ENCODE data around the gene RAP2A.

The RAP2A gene

DNA sequence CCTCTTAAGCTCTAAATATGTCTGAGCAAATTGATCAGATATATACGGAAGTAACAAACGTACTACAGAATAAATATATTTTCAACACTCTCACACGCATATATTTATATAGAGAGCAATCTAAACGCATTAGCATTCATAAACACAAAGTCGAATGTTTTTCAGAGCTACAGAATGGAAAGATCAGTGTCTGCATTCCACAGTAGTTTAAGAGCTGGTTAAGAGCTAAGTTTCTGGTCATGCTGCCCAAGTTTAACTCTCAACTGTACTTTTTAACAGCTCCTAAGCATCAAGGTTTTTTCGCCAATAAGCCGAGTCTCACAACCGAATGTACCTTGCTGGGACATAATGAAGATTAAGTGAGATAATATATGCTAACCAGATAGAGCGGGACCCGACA, 36.7 kb upstream of the RAP2A start:
- H3K4me3 ChIP-seq (ENCODE audit: low read length) = no peak overlapping the region
- no peaks in the 10 kb centered on the region for H3K36me3 ChIP-seq (ENCODE audit: control insufficient read depth, insufficient read depth, low read length)
- H3K9ac ChIP-seq (ENCODE audit: low read length) = no peak overlapping the region
- H3K4me1 ChIP-seq (ENCODE audit: control insufficient read depth, insufficient read depth, low read length) = no peaks in the 10 kb centered on the region
- no peaks in the 10 kb centered on the region for H3K9me3 ChIP-seq (ENCODE audit: control insufficient read depth, low read length)
- no peaks in the 10 kb centered on the region for H3K27me3 ChIP-seq (ENCODE audit: control insufficient read depth, insufficient read depth, low read length)

DNA sequence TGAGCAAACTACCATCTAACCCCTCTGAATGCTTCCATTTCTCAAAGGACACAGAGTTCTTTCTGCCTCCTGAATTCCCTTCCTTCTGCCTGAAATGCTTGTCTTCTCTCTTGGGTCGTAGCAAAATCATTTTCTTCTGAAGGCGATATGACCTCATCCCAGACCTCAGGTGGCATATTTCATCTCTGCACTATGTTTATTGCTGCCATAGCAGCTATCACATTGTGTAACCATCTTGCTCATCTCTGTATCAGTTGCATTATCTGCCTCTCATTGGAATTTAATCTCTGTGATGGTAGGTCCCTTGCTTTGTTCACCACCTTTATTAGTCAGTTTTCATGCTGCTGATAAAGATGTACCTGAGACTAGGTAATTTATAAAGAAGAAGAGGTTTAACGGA, 32.5 kb upstream of the RAP2A start:
- H3K4me1 ChIP-seq (ENCODE audit: control insufficient read depth, insufficient read depth, low read length) = no peaks in the 10 kb centered on the region
- H3K9me3 ChIP-seq (ENCODE audit: control insufficient read depth, low read length) = no peaks in the 10 kb centered on the region
- no peaks in the 10 kb centered on the region for H3K27me3 ChIP-seq (ENCODE audit: control insufficient read depth, insufficient read depth, low read length)
- H3K36me3 ChIP-seq (ENCODE audit: control insufficient read depth, insufficient read depth, low read length) = no peaks in the 10 kb centered on the region
- H3K4me3 ChIP-seq (ENCODE audit: low read length) = no peak overlapping the region
- no peak overlapping the region for H3K9ac ChIP-seq (ENCODE audit: low read length)

GRCh38 chr13:97403893-97404750, 29.8 kb upstream of the RAP2A start:
- H3K9ac ChIP-seq (ENCODE audit: low read length) = no peak overlapping the region
- H3K9me3 ChIP-seq (ENCODE audit: control insufficient read depth, low read length) = no peaks in the 10 kb centered on the region
- H3K4me1 ChIP-seq (ENCODE audit: control insufficient read depth, insufficient read depth, low read length) = no peaks in the 10 kb centered on the region
- H3K27me3 ChIP-seq (ENCODE audit: control insufficient read depth, insufficient read depth, low read length) = no peaks in the 10 kb centered on the region
- H3K36me3 ChIP-seq (ENCODE audit: control insufficient read depth, insufficient read depth, low read length) = no peaks in the 10 kb centered on the region
- no peak overlapping the region for H3K4me3 ChIP-seq (ENCODE audit: low read length)

- Histone ChIP-seq H3K4me3 (ENCODE audit: low read length) (no peak overlapping the region), H3K9ac (ENCODE audit: low read length) (no peak overlapping the region), H3K9me3 (ENCODE audit: control insufficient read depth, low read length) (no peaks in the 10 kb centered on the region), H3K4me1 (ENCODE audit: control insufficient read depth, insufficient read depth, low read length) (no peaks in the 10 kb centered on the region), H3K36me3 (ENCODE audit: control insufficient read depth, insufficient read depth, low read length) (no peaks in the 10 kb centered on the region), H3K27me3 (ENCODE audit: control insufficient read depth, insufficient read depth, low read length) (no peaks in the 10 kb centered on the region)
Measured at GRCh38 chr13:97407540-97407939, 26.4 kb upstream of the RAP2A start.

GRCh38 chr13:97408938-97409337, 25.0 kb upstream of the RAP2A start:
- no peaks in the 10 kb centered on the region for H3K4me1 ChIP-seq (ENCODE audit: control insufficient read depth, insufficient read depth, low read length)
- no peak overlapping the region for H3K4me3 ChIP-seq (ENCODE audit: low read length)
- no peaks in the 10 kb centered on the region for H3K36me3 ChIP-seq (ENCODE audit: control insufficient read depth, insufficient read depth, low read length)

GRCh38 chr13:97411984-97412383, 22.0 kb upstream of the RAP2A start:
- no peaks in the 10 kb centered on the region for H3K27me3 ChIP-seq (ENCODE audit: control insufficient read depth, insufficient read depth, low read length)
- H3K9ac ChIP-seq (ENCODE audit: low read length) = no peak overlapping the region
- no peaks in the 10 kb centered on the region for H3K4me1 ChIP-seq (ENCODE audit: control insufficient read depth, insufficient read depth, low read length)
- no peaks in the 10 kb centered on the region for H3K9me3 ChIP-seq (ENCODE audit: control insufficient read depth, low read length)
- no peak overlapping the region for H3K4me3 ChIP-seq (ENCODE audit: low read length)
- H3K36me3 ChIP-seq (ENCODE audit: control insufficient read depth, insufficient read depth, low read length) = no peaks in the 10 kb centered on the region

More at GRCh38 chr13:97408938-97409337, 25.0 kb upstream of the RAP2A start:
- H3K9me3 ChIP-seq (ENCODE audit: control insufficient read depth, low read length) = no peaks in the 10 kb centered on the region
- H3K9ac ChIP-seq (ENCODE audit: low read length) = no peak overlapping the region
- H3K27me3 ChIP-seq (ENCODE audit: control insufficient read depth, insufficient read depth, low read length) = no peaks in the 10 kb centered on the region

- no peak overlapping the region for H3K4me3 ChIP-seq (ENCODE audit: low read length)
- H3K27me3 ChIP-seq (ENCODE audit: control insufficient read depth, insufficient read depth, low read length) = no peaks in the 10 kb centered on the region
- H3K4me1 ChIP-seq (ENCODE audit: control insufficient read depth, insufficient read depth, low read length) = no peaks in the 10 kb centered on the region
- no peaks in the 10 kb centered on the region for H3K36me3 ChIP-seq (ENCODE audit: control insufficient read depth, insufficient read depth, low read length)
- H3K9ac ChIP-seq (ENCODE audit: low read length) = no peak overlapping the region
- no peaks in the 10 kb centered on the region for H3K9me3 ChIP-seq (ENCODE audit: control insufficient read depth, low read length)
Measured at GRCh38 chr13:97413694-97414093, 20.3 kb upstream of the RAP2A start.

DNA sequence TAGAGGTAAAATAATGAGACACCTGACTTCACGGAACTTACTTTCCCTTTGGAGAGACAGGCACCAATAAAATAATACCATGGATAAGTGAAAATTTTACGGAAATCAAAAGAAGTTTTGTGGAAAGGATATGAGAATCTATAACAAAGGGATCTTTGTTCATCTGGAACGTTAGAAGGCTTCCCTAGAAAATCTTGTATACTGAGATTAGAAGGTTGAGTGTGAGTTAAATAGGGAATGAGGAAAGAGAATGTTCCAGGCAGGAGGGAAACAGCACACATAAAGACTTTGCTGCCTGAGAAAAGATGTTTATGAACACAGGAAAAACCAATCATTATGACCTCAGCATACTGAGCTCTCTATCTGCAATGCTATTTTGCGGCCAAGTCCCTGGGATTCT, 19.6 kb upstream of the RAP2A start:
- H3K9me3 ChIP-seq (ENCODE audit: control insufficient read depth, low read length) = no peaks in the 10 kb centered on the region

GRCh38 chr13:97417698-97418097, 16.3 kb upstream of the RAP2A start:
- Histone ChIP-seq H3K9ac (ENCODE audit: low read length) (no peak overlapping the region), H3K4me3 (ENCODE audit: low read length) (no peak overlapping the region), H3K27me3 (ENCODE audit: control insufficient read depth, insufficient read depth, low read length) (no peaks in the 10 kb centered on the region), H3K36me3 (ENCODE audit: control insufficient read depth, insufficient read depth, low read length) (no peaks in the 10 kb centered on the region), H3K4me1 (ENCODE audit: control insufficient read depth, insufficient read depth, low read length) (no peaks in the 10 kb centered on the region), H3K9me3 (ENCODE audit: control insufficient read depth, low read length) (no peaks in the 10 kb centered on the region)

More for the DNA sequence above, 19.6 kb upstream of the RAP2A start:
- no peak overlapping the region for H3K9ac ChIP-seq (ENCODE audit: low read length)
- H3K4me1 ChIP-seq (ENCODE audit: control insufficient read depth, insufficient read depth, low read length) = no peaks in the 10 kb centered on the region
- no peak overlapping the region for H3K4me3 ChIP-seq (ENCODE audit: low read length)
- H3K36me3 ChIP-seq (ENCODE audit: control insufficient read depth, insufficient read depth, low read length) = no peaks in the 10 kb centered on the region
- H3K27me3 ChIP-seq (ENCODE audit: control insufficient read depth, insufficient read depth, low read length) = no peaks in the 10 kb centered on the region

DNA sequence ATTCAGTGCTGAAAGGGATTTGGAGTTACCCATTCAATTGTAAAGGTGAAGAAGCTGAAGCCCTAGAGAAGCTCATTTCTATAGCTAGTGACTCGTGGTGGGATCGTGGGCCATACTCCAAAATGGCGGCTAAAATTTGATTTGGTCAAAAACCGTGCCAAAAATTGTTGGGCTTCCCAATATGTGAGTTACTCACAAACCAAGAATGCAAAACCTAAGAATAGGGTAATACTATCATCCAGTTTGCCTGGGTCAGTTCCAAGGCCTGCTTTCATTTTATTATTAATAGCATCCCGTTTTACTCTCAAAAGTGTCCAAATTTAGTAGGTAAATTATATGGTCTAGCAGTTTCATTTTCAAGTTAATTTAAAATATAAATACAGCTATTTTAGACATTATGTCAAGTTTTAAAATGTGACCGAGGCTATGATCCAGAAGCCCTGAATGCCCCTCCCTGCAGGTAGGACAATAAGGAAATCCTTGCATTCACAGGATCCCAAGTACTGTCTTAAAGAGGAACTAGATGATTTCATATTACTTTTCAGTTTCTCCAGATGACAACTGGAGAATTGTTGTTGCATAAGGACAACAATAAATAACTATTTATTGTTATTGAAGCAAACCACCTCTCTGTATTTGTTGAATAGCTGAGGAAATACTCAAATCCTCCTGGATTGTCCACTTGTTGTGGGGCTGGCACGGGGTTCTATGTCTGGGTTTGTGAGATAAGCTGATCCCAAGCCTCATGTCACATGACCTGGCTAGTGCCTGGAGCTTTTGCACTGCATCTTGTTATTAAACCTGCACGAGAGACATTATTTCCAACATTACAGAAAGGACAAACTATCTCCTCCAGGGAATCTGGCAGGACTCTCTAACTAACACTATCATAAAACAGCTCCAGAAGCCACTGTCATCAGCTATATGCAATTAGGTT, 11.6 kb upstream of the RAP2A start:
- Histone ChIP-seq H3K9ac (ENCODE audit: low read length) (no peak overlapping the region), H3K4me3 (ENCODE audit: low read length) (no peak overlapping the region), H3K27me3 (ENCODE audit: control insufficient read depth, insufficient read depth, low read length) (no peaks in the 10 kb centered on the region), H3K9me3 (ENCODE audit: control insufficient read depth, low read length) (no peaks in the 10 kb centered on the region), H3K36me3 (ENCODE audit: control insufficient read depth, insufficient read depth, low read length) (no peaks in the 10 kb centered on the region), H3K4me1 (ENCODE audit: control insufficient read depth, insufficient read depth, low read length) (no peaks in the 10 kb centered on the region)

DNA sequence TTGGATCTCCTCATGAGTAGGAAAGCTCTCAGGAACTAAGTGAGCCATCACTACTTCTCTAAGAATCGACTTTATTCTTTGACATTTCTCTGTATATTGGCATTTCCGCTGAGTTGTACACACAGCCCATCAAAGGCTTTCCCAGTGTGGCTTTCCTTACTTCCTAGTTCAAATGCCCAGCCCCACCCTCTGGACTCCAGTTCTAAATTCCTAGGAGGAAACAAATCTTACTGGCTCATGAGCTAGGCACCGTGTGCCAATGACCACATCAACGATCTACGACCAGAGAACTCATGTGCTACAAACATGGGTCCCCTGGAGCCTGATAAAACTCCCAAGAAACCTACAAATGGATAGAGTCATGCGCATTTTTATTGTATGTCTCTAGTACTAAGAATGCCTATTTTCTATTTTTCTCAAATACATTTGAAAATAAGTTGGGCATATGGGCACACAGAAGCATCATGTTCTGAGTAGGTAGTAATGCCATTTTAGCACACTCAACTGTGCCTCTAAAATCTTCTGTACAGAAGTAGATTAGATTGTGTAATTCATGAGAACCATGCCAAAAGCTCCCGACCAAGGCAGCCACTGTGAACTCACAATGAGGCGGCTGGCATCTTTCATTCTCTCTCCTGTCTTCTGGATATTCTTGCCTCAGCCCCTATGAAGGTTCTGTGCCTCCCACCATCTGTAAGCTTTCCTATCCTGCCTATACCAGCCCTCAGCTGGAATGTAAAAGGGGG, 10.5 kb upstream of the RAP2A start:
- no peaks in the 10 kb centered on the region for H3K27me3 ChIP-seq (ENCODE audit: control insufficient read depth, insufficient read depth, low read length)
- H3K4me3 ChIP-seq (ENCODE audit: low read length) = no peak overlapping the region
- H3K4me1 ChIP-seq (ENCODE audit: control insufficient read depth, insufficient read depth, low read length) = no peaks in the 10 kb centered on the region
- no peak overlapping the region for H3K9ac ChIP-seq (ENCODE audit: low read length)
- no peaks in the 10 kb centered on the region for H3K36me3 ChIP-seq (ENCODE audit: control insufficient read depth, insufficient read depth, low read length)
- no peaks in the 10 kb centered on the region for H3K9me3 ChIP-seq (ENCODE audit: control insufficient read depth, low read length)
